Kidney (tissue), 14 donors: ENCODE measurements around the gene OLFML3. TPM values are rescaled to one million over a fixed set of nuclear protein-coding genes. Genes with fewer than 3 reads are reported as not detected.
A peak's percentile ranks its signal among the peaks of the same experiment; 100 is the strongest.

ENCODE experiments used
- DNase-seq, 5 donors: peaks; one replicate each; pipeline ENCODE4 v3.0.0-alpha.2; 2013 to 2020
- FAIRE-seq: peaks from 2 replicates; lab custom pipeline; 2012; peaks lifted over from hg19 to GRCh38; lab: Jason Lieb, UNC
- H3K27ac ChIP-seq, 2 donors: one replicate each; pipeline ENCODE4 v1.7.0; 2013; ENCODE audit warnings: low read depth in 2 of 2, low read length in 2 of 2, inconsistent platforms in 1 of 2
- H3K27me3 ChIP-seq: one replicate; pipeline ENCODE4 v1.7.1; 2013; ENCODE audit warnings: low read length, inconsistent platforms; ENCODE audit not compliant: control insufficient read depth, insufficient read depth
- H3K36me3 ChIP-seq, 3 donors: one replicate each; pipeline versions ENCODE4 v1.7.0 to v1.7.1; 2013; ENCODE audit warnings: low read length in 3 of 3, control low read depth in 1 of 3, inconsistent platforms in 1 of 3; ENCODE audit not compliant: insufficient read depth in 3 of 3, control insufficient read depth in 2 of 3
- H3K4me1 ChIP-seq, 3 donors: one replicate each; pipeline versions ENCODE4 v1.7.0 to v1.7.1; 2013; ENCODE audit warnings: low read length in 3 of 3, inconsistent platforms in 1 of 3, low read depth in 1 of 3; ENCODE audit not compliant: control insufficient read depth in 2 of 3, insufficient read depth in 2 of 3
- H3K4me3 ChIP-seq, 3 donors: one replicate each; pipeline versions ENCODE4 v1.7.0 to v1.8.1; 2013; ENCODE audit warnings: low read length in 3 of 3, control low read depth in 1 of 3, inconsistent platforms in 1 of 3
- H3K9ac ChIP-seq, 3 donors: one replicate each; pipeline versions ENCODE4 v1.7.0 to v1.7.1; 2013; ENCODE audit warnings: low read length in 3 of 3, control low read depth in 1 of 3, inconsistent platforms in 1 of 3
- H3K9me3 ChIP-seq, 3 donors: one replicate each; pipeline versions ENCODE4 v1.7.0 to v1.7.1; 2013; ENCODE audit warnings: low read length in 3 of 3, control low read depth in 1 of 3, inconsistent platforms in 1 of 3; ENCODE audit not compliant: control insufficient read depth in 2 of 3, insufficient read depth in 1 of 3
- CTCF ChIP-seq: IDR thresholded peaks from 3 replicates; pipeline ENCODE4 v1.5.1; 2012; ENCODE audit warnings: mild to moderate bottlenecking, moderate library complexity, borderline replicate concordance; ENCODE audit not compliant: insufficient read depth; ENCODE audit errors: extremely low read depth
- intact Hi-C: fragments of 100-400 bp; cut with DNase I; formaldehyde crosslinking; loops from one replicate; pipeline ENCODE4 v1.11.1; 2022
- polyA plus RNA-seq: library from polyadenylated mRNA; stranded (reverse); fragments of 350-450 nt; fragmentation: Illumina TruSeq; extraction: RNeasy Lipid Tissue Mini Kit (QIAGEN cat#74804); gene quantifications from one replicate; pipeline ENCODE4 v1.2.3, GENCODE V29; 2014; ENCODE audit warnings: low read depth, low replicate concordance; ENCODE audit not compliant: insufficient read depth
- total RNA-seq: library from RNA; stranded (reverse); fragmentation: NEBNext Ultra II Directional; extraction: Animal tissue kit (Norgen Biotek cat#: 25700); gene quantifications from one replicate; pipeline ENCODE4 v1.2.1, GENCODE V29; 2021
- donor health status: control.
- donor health status: control.
- donor health status: control.
- donor health status: control.
- donor health status: control.
- donor health status: DM: yes; HTN: yes; CAD: no.
- donor health status: Normal renal cell carcinoma (clear cell type).

Gene OLFML3
- total and polyA plus RNA-seq, 2 donors from 2014 or later = 13.5 to 22.9 TPM

GRCh38 chr1:113993766-113994165 is 14.5 kb downstream of the OLFML3 start:
- Histone ChIP-seq H3K36me3 (no peaks in the 10 kb centered on the region), H3K4me1 (no peaks in the 10 kb centered on the region), H3K27me3 (no peaks in the 10 kb centered on the region), H3K9me3 (peaks cover 0 to 8% (median 2%) of the 10 kb centered on the region in 3 donors), H3K9ac (no peak overlapping the region), H3K4me3 (no peak overlapping the region), H3K27ac (no peak overlapping the region)
- no peak for DNase-seq
- FAIRE-seq = no peak
- intact Hi-C loops = no loop called here
- no peak for TF ChIP-seq CTCF

GRCh38 chr1:113995382-113995781 is 16.1 kb downstream of the OLFML3 start:
- Histone ChIP-seq H3K9me3 (peaks cover 0 to 8% (median 2%) of the 10 kb centered on the region in 3 donors), H3K27ac (no peak overlapping the region), H3K4me1 (no peaks in the 10 kb centered on the region), H3K27me3 (no peaks in the 10 kb centered on the region), H3K4me3 (no peak overlapping the region), H3K9ac (no peak overlapping the region), H3K36me3 (no peaks in the 10 kb centered on the region)
- intact Hi-C loops = no loop called here
- no peak for TF ChIP-seq CTCF
- FAIRE-seq (no peak), DNase-seq (no peak)

GRCh38 chr1:113998361-113998760 is 19.1 kb downstream of the OLFML3 start:
- TF ChIP-seq CTCF = no peak
- H3K9ac ChIP-seq = no peak overlapping the region
- no peak overlapping the region for H3K27ac ChIP-seq
- no peak for FAIRE-seq
- intact Hi-C loops = no loop called here
- peak in 1 of 5 donors; percentile 60 for DNase-seq
- H3K4me3 ChIP-seq = no peak overlapping the region
- no peaks in the 10 kb centered on the region for H3K4me1 ChIP-seq
- no peaks in the 10 kb centered on the region for H3K36me3 ChIP-seq
- no peaks in the 10 kb centered on the region for H3K27me3 ChIP-seq
- H3K9me3 ChIP-seq = peaks cover 0 to 8% (median 2%) of the 10 kb centered on the region in 3 donors

- Histone ChIP-seq H3K4me3 (no peak overlapping the region), H3K9ac (no peak overlapping the region), H3K27ac (no peak overlapping the region), H3K4me1 (no peaks in the 10 kb centered on the region), H3K9me3 (peaks cover 0 to 5% (median 2%) of the 10 kb centered on the region in 3 donors), H3K27me3 (no peaks in the 10 kb centered on the region), H3K36me3 (no peaks in the 10 kb centered on the region)
- DNase-seq = no peak
- intact Hi-C loops = no loop called here
- FAIRE-seq = no peak
- no peak for TF ChIP-seq CTCF
Observed at GRCh38 chr1:113999233-113999632, 20.0 kb downstream of the OLFML3 start.
